Left colon (tissue), 2 donors: ENCODE measurements around the gene SLC26A4. TPM values are rescaled to one million over a fixed set of nuclear protein-coding genes. Genes with fewer than 3 reads are reported as not detected.
A peak's percentile ranks its signal among the peaks of the same experiment; 100 is the strongest.

Source experiments
- ATAC-seq: fragments of 200-7000 bp; cut with Tn5 transposase; one replicate; pipeline ENCODE4 v1.9.1; 2020; ENCODE audit warnings: mild to moderate bottlenecking, moderate library complexity
- DNase-seq, 2 donors: peaks; one replicate each; pipeline ENCODE4 v3.0.0-alpha.2; 2020
- intact Hi-C, 2 donors: fragments of 100-400 bp; cut with DNase I in 1 of 2; cut with micrococcal nuclease in 1 of 2; formaldehyde crosslinking; loops; one replicate each; pipeline versions ENCODE4 v1.11.2 to v1.14.0; 2022; cut with DNase I, micrococcal nuclease
- total RNA-seq, 2 donors: library from RNA; stranded (reverse); fragmentation: NEBNext Ultra II Directional; extraction: Animal tissue kit (Norgen Biotek cat#: 25700); gene quantifications; one replicate each; pipeline ENCODE4 v1.2.1, GENCODE V29; 2021
- donor health status: DM: no; HTN: no; CAD: no.
- donor health status: DM: yes; HTN: yes; CAD: no.

The SLC26A4 gene
- total RNA-seq, 2 donors from 2014 or later = 0.08 to 0.24 TPM

DNA sequence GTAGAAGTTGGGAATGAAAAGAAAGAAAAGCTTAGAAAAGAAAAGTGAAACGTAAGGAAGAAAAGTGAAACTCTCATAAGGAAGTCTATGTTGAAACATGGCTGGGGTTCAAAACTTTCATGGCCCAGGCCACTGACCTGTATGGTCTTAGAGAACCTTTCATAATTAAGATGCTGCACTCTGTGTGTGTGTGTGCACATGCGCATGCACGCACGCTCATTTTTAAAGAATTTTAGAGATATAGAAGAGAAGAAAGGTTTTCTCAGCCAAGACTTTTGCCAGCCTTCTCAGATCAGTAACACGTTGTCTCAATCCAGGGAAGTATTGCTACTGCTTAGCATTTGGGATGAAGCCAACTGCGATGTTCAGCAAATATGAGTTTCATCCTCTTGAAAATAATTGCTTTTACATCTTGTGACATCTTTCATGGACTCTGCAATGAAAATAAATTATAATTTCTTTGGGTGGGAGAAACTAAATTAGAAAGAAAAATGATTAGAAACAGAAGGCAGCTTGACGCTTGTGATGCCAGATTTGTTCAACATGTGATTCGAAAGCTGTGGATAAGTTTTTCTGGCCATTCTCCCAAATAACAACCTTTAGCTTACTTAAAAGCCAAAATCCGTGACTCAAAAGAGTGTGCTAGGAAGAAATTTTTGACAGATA is 16.2 kb upstream of the SLC26A4 start:
- intact Hi-C loops = no loop called here
- DNase-seq (no peak), ATAC-seq (peak; percentile 70)

DNA sequence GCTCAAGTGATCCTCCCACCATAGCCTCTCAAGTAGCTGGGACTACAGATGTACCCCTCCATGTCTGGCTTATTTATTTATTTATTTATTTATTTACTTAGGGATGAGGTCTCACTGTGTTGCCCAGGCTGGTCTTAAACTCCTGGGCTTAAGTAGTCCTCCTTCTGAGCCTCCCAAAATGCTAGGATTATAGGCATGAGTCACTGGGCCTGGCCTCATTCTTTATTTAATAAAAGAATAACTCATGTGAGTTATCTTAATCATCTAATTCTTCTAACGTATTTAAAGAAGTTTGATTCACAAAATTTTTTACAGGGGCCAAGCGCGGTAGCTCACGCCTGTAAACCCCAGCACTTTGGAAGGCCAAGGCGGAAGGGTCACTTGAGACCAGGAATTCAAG is 8.0 kb upstream of the SLC26A4 start:
- DNase-seq (no peak), ATAC-seq (no peak)
- intact Hi-C loops = no loop called here

DNA sequence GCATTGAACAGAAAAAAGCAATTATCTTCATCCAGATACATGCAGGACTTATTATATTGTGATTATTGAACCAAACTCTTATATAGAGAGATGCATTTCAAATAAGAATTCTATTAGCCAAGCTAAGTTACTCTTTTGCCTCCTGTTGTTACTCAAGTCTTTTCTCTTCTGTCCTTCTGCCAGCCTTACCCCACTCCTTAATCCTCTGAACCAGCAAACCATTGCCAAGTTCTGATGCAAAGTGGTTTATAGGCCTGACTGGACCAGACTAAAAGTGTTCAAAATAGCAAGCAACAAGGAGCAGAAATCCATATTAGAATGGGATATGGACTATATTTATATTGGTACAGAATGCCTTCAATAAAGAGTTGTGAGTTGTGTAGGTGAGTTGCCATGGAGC is 2.2 kb upstream of the SLC26A4 start:
- ATAC-seq (no peak), DNase-seq (no peak)
- intact Hi-C loops = no loop called here

DNA sequence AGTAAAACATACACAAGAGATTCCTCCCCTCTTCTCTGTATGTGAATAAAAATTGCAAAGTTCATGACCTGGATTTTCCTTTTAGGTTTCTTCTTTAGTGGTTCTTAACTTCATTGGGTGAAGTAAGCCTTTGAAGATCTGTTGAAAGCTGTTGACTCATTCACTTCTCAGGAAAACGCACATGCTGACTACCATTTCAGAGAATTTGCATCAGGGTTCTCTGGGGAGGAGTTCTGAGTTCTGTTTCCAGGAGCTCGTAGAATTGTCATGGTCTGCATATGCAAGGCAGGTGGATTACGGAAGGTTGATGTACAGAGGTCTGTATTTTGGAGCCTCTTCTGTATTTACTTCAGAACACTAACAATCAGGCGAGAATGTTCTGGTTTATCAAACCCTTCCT is 962 bp upstream of the SLC26A4 start:
- intact Hi-C loops = no loop called here
- ATAC-seq (no peak), DNase-seq (no peak)

DNA sequence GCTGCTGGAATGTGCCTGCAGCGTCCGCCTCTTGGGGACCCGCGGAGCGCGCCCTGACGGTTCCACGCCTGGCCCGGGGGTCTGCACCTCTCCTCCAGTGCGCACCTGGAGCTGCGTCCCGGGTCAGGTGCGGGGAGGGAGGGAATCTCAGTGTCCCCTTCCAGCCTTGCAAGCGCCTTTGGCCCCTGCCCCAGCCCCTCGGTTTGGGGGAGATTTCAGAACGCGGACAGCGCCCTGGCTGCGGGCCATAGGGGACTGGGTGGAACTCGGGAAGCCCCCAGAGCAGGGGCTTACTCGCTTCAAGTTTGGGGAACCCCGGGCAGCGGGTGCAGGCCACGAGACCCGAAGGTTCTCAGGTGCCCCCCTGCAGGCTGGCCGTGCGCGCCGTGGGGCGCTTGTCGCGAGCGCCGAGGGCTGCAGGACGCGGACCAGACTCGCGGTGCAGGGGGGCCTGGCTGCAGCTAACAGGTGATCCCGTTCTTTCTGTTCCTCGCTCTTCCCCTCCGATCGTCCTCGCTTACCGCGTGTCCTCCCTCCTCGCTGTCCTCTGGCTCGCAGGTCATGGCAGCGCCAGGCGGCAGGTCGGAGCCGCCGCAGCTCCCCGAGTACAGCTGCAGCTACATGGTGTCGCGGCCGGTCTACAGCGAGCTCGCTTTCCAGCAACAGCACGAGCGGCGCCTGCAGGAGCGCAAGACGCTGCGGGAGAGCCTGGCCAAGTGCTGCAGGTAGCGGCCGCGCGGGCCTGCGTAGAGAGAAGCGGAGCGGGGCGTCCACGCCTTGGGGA is 645 bp downstream of the SLC26A4 start:
- intact Hi-C loops = no loop called here
- ATAC-seq = peak; percentile 97
- DNase-seq = peak; percentile 53 to 73

DNA sequence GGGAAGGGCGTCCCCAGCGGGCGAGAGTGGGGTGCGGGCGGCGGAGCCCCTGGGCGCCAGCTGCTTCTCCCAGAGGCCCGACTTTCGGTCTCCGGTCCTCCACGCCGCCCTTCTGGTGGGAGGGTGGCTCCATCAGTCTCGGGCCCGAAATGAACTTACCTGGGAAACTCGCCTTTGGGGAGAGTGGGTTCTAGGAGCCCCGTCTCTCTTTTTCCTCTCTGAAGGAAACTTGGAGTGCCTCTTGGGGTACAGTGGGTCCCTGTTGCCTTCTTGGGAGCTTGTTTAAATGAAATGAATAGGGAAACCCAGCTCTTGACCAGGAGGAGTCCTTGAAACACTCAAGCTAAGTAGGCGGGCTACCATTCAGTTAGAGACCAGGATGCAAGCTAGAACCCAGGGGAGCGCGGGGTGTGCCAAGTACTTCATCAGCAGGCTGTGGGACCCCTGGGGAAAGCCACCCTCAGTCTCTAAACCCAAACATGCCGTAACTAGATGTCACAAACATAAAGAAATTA is 1.3 kb downstream of the SLC26A4 start:
- no peak for DNase-seq
- intact Hi-C loops = no loop called here
- ATAC-seq = no peak

DNA sequence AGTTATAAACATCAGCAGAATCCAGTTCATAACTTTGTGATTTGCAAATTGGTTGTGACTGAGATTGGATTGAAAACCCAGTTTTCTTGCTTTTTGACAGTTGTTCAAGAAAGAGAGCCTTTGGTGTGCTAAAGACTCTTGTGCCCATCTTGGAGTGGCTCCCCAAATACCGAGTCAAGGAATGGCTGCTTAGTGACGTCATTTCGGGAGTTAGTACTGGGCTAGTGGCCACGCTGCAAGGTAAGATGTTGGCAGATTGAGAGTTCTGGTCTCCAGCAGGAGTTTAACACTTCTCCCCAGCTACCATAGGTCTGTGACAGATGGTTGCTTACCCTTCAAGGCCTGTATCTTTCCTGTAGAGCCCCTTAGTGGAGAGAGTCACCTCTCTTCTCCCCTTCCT is 2.6 kb downstream of the SLC26A4 start:
- ATAC-seq (no peak), DNase-seq (no peak)
- intact Hi-C loops = no loop called here

DNA sequence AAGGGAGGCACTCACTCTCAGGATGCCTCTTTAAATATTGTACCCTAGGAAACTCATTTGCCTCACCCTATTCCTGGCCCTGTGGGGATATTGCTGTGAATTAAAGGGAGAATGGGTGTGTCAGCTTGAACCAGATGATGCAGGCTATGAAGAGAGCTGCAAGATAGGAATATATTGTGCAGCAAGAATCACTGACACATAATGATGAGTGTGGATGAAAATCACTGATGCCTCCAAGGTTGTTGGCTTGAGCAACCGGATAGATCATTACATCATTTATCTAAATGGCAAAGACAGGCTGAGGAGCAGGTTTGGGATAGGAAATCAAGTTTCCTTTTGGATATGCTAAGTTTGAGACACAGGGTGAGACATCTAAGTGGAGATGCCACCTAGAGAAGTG is 6.2 kb downstream of the SLC26A4 start:
- DNase-seq = no peak
- intact Hi-C loops = no loop called here
- no peak for ATAC-seq

DNA sequence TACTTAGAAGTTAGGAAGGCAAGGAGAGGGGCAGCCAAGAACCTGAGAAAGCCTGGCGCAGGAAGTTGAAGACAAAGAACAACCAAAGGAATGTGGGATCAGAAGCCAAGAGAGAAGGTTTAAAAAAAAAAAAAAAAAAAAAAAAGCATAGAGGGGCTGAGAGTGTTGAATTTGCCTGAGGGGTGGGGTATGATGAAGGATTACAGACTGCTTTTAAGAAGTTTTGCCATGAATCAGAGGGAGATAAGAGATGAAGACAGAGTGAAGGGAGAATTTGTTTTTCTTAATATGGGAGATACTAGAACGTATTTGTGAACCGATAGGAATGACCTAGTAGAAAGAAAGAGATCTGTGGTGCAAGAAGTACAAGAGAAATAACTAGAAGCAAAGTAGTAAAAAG is 6.7 kb downstream of the SLC26A4 start:
- intact Hi-C loops = no loop called here
- ATAC-seq (no peak), DNase-seq (no peak)

DNA sequence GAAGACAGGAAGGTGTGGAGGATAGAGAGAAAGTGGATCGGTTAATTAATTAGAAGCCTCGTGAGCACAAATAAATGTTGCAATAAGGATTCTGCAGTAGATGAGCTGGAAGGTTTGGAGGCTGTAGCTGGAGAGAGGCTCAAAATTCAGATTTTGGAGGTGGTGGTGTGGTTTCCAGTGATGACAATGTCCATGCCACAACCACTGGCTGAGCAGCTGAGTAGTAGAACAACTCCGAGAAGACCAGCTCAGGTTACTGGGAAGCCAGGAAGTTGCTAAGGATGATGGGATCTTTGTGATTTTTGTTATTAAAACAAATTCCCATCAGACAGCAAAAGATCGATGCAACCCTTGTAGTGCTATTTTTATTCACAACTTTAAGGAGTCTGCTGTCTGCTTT is 7.7 kb downstream of the SLC26A4 start:
- no peak for DNase-seq
- intact Hi-C loops = no loop called here
- no peak for ATAC-seq

DNA sequence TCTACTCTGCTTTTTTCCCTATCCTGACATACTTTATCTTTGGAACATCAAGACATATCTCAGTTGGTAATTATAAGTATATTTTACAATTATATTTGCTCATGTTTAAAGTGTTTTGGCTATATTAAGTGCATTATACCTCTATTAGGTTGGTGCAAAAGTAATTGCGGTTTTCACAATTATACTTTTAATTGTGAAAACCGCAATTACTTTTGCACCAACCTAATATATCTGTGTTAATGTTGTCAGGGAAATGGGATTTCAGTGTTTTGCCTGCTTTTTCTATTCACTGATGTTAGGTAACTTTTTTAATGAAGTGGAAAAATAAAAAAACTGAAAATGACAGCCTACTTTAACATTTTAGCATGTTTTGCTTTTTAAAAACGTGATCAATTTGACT is 11.6 kb downstream of the SLC26A4 start:
- intact Hi-C loops = no loop called here
- no peak for ATAC-seq
- DNase-seq = no peak

DNA sequence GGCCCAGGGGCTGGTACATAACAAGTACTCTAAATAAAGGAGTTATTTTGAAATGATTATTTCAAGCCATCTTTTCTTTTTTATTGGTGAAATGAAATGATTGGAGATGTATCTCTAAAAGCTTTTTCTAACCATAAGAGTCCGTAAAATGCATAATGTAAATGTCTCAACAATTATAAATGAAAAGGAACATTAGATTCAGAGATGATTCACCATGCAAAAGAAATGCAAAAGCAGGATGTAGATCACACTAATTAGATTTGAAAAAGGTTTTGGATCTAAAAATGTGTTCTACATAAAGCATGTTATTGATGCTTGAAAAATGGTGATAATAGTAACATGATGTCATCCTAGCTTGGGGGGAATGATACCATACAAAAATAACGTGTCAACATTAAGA is 15.6 kb downstream of the SLC26A4 start:
- intact Hi-C loops = no loop called here
- ATAC-seq = no peak
- no peak for DNase-seq

DNA sequence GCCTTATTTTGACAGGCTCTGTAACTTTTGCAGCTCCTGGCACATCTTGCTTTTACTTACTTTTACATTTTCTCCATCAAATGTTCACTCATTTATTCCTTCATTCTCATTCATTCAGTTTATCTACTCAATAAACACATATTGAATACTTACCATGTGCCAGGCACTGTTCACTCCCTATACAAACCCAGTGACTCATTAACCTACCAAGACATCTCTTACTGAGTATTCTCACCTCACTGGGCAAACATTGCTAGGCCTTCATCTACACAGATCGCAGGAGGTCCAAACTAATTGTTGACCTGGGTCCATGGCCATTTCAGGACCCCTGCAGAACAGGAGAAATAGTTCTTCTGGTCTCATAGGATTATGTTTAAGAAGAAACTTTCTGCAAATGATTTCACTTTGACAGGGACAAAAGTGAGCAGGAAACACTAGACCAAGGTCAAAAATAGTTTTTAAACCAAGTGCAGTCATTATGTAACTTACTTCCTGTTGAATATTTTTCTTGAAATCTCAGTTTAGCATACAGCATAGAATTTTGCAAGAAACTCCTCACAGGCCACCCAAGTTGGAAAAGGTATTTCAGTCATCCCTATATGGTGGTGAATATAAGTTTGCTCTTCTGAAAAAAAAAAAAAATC is 17.6 kb downstream of the SLC26A4 start:
- DNase-seq = no peak
- intact Hi-C loops = no loop called here
- ATAC-seq = no peak

DNA sequence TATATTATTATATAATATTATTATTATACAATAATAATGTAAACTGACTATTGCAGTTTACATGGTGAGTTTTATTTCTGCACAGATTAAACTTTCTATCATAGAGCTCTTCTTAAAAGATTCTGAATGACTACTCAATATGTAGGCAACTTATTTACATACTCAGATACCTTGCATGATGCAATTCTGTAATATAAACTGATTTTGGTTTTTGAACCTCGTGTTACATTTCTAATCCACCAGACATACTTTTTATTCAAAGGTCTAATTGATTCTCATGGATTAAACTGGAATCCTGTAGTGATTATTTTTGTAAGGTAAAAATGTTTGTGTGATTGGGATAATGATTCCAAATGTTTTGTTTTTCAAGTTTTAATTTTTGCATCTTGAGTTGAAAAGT is 19.9 kb downstream of the SLC26A4 start:
- intact Hi-C loops = no loop called here
- no peak for ATAC-seq
- DNase-seq = no peak

DNA sequence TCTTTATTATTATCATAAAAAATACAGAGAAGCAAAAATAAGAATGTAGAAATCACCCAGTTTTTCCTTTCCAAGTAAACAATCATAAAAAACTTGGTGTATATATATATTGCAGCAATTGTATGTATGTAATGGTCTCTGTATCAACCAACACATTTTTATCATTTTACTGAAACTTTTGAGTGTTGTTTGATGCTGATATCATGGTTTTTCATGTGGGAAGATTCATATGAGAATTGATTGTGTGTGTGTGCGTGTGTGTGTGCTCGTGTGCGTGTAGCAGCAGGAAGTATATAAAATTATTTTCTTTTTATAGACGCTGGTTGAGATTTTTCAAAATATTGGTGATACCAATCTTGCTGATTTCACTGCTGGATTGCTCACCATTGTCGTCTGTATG is 22.3 kb downstream of the SLC26A4 start:
- no peak for ATAC-seq
- intact Hi-C loops = no loop called here
- no peak for DNase-seq

DNA sequence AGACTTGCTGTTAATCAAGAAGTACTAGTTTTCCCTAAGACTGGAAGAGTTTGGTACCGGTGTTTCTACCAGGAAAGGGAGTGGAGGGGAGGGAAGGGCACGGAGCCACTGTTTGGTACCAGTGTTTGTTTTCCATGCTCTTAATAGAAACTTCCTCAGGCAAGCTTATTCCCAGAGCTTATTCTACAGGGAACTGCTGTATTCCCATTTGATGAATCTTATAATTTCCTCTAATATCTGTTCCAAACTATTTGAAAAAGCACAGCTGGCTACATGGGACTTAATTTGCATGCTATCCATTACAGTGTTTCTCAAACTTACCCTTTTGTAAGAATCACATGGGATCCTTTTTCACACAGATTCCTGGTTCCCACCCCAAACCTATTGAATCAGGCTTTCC is 23.7 kb downstream of the SLC26A4 start:
- ATAC-seq (no peak), DNase-seq (no peak)
- intact Hi-C loops = no loop called here

DNA sequence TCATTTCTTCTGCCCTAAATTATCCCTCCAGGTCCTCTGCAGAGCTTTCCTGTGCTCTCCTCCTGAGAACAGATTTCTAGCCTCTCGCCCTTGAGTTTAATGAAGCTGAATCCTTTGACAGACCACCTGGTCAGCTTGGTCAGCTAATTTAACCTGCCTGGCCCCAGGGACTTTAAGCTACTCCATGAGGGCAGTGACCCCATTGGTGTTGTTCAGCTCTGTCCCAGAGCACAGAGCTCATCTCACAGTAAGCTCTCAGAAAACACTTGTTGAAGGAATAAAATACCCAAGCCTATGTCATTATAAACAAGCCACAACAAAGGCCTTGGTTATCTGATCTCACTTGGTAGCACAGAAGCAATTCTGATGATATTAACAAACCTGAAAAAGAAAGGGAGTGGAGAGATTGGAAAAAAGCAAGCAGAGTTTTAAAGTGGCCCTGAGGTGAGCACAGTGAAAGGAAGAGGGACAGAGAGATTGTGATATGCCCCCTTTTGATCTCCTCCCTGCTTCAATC is 24.4 kb downstream of the SLC26A4 start:
- intact Hi-C loops = no loop called here
- ATAC-seq (no peak), DNase-seq (no peak)

DNA sequence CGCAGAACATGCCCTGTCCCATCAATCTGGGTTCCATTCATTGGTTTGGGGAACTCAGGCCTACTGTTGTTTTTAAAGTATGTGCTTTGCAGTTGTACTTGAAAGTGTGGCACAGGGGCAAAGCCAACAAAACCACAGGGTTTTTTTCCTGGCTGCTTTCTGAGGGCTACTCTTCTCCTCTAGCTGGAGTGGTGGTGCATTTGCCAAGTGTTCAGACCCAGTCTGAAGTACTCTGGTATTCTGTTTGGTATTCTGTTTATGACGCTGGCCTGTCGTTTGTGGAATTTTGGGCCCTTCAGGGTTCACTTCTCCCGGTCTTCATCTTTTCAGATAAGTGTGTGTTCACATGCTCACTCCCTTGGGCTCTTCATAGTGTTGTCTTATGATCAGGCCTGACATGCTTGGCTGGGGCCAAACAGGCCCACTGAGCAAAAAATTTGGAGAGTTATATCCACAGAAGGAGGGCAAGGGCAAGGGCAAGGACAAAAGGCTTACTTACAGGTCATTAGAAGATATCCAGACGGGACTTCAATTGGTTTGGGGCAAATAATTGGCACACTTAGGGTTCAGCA is 26.3 kb downstream of the SLC26A4 start:
- ATAC-seq (no peak), DNase-seq (no peak)
- intact Hi-C loops = no loop called here

DNA sequence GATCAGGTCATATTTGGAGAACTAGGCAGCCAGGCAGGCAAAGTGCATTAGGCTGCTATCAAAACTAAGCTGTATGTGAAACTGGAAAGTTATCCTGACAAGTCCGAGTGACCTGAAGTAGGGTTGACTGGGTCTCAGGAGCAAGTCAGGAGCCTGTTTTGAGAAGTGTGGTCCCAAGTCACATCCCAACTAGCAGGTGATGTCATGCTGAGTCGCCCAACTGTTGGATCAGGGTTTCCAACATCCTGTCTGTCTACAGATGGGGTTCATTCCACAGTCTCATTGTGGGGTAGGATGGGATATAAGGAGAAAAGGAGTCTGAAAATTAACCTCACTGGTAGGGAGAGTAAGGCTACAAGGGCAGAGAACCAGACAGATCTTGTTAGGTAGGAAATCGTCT is 27.0 kb downstream of the SLC26A4 start:
- intact Hi-C loops = no loop called here
- no peak for DNase-seq
- no peak for ATAC-seq

DNA sequence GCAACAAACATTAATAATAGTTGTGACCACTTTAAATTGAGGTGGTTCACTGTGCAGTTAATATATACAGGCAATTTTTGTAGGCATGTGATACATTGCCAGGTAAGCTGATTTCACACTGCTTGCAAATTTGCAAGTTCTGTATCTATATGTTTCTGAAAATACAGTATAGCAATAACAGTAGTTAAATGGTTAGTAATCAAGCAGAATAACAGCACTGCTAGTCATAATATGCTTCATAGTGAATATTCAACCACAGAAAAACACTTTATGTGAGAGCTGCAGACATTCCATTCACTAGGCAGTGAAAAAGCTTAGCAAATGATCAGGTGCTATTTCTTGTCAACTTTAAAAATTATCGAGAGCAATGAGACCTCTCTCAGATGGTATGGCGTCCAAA is 28.9 kb downstream of the SLC26A4 start:
- no peak for ATAC-seq
- no peak for DNase-seq
- intact Hi-C loops = no loop called here
